HS-27A (cell line): ENCODE data around the gene ABCA2.
"Not testable (repeated sequence)": the region's sequence is repeated elsewhere in the genome, so short reads cannot be mapped to it uniquely, and the experiment has no call there.

ENCODE experiments used
- DNase-seq: peaks from one replicate; pipeline ENCODE4 v3.0.0-alpha.2; 2012; ENCODE audit warnings: low read depth, missing footprints

ABCA2 gene

DNA sequence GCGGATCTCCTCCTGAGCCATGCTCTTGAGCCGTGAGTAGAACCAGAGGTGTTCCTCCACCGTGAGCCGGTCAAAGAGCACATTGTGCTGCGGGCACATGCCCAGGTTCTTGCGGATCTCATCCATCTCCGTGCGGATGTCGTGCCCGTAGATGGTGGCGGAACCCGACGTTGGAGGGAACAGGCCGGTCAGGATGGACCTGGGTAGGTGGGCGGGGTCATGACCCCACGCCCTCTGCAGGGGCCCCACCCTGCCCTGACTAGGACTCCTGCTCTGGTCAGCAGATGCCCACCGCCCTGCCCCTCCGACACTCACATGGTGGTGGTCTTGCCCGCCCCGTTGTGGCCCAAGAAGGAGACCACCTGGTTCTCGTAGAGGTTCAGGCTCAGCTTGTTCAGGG, 12.1 kb downstream of the ABCA2 start:
- DNase-seq, result no peak

DNA sequence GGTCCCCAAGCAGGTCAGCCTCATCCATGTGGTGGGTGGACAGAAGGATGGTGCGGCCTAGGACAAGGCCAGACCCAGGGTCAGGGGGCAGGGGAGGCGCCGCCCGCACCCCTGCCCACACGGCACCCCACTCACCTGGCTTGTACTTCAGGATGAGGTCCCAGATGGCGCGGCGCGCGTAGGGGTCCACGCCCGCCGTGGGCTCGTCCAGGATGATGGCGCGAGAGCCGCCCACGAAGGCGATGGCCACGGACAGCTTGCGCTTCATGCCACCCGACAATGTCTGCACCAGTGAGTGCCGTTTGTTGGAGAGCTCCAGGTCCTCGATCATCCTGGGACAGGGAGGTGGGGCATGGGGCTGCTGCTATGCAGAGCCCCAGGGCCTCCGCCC, 12.5 kb downstream of the ABCA2 start:
- DNase-seq, result no peak

DNA sequence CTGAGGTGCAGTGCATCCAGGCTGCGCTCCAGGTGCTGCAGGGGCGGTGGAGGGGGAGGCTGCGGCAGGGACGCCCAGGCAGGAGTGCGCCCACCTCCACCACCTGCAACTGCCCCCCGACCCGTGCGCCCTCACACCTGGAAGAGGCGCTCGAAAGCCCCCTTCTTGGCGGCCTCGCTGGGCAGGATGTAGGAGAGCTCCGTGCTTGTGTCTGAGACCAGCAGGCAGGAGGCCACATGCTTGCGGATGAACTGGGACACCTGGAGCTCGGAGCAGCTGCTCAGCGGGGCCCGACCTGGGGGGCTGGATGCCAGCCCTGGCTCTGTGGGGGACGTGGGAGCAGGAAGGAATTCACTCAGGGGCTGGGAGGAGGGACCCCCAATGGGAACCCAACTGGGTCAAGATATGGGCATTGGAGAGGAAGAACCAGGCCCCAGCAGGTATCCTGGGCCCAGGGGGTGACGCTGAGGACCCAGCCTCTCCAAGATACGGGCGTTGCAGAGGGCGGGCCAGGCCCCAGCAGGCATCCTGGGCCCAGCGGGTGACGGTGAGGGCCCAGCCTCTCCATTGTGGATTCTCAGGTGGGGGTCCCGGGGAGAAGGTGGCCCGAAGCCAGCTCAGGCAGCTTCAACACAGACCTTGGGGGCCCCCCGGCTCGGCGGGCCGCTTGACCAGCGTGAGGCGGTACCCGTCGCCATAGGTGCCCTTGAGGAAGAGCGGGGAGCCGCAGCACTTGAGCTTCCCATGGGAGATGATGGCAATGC, 13.1 kb downstream of the ABCA2 start:
- DNase-seq, result no peak

DNA sequence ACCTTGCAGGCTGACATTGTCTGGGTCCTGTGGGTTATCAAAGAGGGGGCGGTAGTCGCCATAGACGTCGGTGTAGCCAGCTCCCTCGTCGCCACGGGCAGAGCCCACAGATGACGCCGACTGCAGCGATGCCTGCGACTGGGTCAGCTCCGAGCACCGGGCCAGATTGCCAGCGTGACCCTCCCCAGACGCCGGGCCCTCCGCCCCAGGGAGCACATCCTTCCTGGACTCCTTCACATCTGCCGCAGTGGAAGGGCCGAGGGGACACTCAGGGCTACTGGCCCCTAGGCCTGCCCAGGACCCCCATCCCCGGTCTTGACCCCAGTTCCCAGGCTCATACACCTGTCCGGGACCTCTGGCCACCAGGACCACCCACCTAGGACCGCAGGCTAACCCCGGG, 13.9 kb downstream of the ABCA2 start:
- no peak for DNase-seq

DNA sequence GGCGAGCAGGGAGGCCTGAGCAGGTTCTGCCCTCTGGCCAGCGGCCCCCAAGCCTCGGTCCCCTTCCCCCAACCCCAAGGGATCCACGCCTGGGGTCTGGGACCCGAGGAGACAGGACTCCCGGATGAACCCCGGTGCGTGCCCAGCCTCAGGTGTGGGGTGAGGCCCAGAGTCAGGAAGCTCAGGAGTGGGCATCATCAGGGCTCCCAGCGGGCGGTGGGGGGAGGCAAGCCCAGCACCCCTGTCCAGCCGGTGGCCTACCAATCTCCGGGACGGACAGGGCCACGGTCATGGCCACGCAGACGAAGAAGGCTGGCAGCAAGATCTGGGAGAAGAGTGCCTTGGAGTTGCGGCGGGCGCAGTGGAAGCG, 14.5 kb downstream of the ABCA2 start:
- DNase-seq, result no peak

DNA sequence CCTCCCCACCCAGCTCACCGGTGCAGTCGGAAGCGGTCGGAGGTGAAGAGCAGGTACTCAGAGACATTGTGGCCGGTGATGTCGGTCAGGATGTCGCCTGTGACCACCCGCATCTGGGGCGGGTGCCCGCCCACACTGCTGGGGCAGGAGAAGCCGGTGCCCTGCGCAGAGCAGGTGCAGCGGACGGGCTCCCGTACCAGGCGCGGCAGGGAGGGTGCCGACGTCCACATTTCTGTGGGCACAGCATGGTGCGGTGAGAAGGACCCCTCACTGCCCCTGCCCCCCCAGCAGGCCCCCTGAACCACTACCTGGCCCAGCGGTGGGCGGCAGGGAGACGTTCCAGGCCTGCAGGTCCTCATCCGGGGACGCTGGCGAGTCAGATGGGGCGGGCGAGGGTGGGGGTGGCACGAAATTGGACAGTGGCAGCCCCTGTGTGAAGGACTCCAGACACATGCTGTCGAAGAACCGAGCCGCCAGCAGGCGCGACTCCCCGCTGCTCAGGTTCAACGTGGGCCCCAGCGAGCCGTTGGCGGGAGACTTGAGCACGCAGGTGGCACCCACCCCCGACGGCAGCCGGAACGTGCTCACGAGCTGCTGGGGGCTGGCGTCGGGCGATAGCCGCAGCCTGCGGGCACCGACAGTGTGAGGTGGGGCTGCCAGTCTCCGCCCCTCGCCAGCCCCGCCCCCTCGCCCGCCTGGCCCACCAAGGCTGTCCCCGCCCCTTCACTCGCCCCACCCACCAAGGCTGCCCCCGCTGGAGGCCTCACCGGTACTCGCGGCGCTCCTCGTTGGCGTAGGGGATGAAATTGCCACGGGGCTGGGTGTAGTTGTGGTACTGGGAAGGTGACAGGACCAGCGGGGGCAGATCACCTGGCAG, 15.1 kb downstream of the ABCA2 start:
- DNase-seq, result no peak

DNA sequence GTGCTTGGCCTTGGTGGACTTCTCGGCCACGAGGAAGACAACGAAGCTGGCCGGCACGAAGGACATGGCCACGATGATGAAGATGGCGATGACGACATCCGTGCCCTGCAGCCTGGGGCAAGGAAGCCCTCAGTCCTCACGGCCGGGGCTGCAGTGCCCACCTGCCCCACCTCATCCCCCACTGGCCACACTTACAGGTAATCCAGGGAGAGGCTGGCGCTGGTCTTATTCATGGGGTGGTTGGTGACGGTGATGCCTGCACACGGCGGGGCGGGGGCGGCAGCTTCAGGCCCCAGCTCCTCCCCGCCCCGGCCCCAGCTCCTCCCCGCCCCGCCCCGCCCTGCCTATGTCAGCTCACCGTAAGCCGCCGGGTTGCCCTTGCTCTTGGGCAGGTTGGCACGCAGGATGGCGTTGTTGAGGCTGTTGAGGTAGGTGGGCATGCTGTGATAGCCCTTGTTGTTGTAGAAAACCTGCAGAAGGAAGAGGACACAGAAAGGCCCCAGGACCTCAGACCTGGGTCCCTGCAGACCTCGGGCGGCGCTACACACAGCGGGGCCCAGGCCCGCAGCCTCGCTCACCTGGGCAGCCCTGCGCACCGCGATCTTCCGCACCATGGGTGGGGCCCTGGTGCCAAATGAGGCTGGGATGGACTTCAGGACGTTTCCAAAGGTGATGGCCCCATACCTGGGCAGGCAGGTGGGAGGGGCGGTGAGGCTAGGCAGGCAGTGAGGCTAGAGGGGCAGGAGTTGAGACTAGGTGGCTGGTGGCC, 15.9 kb downstream of the ABCA2 start:
- no peak for DNase-seq

DNA sequence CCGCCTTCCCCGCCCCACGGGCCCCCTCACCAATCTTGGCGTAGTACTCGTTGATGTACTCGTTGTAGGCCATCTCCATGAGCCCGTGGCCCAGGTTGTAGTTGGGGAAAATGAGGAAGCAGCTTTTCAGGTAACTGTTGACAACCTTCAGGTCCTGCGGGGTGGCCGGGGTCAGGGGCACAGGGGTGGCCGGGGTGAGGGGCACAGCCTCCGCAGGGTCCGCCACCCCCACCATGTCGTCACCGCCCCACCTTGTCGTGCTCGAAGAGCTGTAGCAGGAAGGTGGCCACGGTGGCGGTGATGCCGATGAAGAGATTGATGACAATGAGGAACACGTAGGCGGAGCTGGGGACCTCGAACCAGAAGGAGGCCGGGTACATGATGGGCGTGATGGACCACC, 16.9 kb downstream of the ABCA2 start:
- no peak for DNase-seq

DNA sequence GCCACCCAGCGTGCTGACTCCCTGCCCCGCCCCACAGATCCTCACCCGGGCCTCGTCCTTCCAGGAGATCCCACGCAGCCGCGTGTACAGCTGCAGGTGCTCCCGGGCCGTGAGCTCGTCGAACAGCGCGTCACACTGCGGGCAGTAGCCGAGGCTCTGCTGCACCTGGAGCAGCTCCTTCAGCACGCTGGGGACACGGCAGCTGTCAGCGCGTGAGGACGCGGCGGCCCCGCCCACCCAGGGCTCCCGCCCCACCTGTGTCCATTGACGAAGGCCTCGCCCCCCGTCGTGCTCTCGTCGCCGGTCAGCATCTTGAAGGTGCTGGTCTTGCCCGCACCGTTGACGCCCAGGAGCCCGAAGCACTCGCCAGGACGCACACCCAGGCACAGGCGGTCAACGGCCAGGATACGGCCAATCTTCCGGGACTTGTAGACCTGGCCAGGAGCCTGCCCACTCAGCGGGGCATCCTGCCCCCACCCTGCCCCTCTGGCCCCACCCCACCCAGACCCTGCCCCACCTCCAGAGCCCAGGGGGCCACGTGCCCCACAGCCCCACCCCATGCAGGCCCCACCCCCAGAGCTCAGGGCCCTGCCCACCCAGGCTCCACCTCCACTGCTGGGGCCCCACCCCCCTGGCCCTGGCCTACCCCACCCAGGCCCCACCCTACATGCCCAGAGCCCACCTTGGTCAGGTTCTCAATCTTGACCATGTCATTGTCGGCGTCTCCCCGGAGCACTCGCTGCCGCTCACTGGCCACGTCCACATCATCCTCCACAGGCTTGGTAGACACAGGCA, 17.9 kb downstream of the ABCA2 start:
- no peak for DNase-seq

DNA sequence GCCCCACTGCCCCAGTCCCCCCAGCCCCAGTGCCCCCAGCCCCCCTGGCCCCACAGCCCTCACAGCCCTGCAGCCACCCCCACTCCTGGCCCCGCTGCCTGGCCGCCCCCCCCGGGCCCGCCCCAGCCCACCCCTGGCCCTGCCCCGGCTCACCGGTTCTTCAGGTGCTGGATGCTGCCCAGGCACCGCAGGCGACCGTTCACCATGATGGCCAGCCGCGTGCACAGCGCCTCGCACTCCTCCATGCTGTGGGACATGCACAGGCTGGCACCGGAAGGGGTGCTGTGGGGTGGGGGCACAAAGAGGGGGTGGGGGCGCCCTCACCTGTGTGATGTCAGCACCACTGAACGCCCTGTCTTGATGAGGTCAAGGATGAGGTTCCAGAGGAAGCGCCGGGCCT, 18.8 kb downstream of the ABCA2 start:
- no peak for DNase-seq

DNA sequence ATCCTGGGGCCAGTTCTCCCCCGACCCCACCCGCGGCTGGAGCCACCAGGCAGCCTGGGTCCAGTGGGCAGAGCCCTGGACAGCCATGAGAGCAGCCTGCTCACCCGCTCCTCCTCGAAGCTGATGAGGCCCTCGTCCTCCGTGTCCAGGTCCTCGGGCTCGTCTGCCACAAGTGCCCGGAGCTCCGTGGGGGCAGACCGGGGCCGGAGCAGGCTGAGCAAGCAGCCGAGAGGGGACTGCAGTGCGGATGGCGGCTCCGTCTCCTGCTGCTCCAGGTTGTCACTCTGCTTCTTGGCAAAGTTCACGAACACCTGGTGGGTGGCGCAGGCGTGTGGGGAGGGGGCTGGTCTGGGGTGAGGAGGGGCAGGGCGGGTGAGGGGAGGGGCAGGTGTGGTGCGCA, 19.7 kb downstream of the ABCA2 start:
- no peak for DNase-seq

DNA sequence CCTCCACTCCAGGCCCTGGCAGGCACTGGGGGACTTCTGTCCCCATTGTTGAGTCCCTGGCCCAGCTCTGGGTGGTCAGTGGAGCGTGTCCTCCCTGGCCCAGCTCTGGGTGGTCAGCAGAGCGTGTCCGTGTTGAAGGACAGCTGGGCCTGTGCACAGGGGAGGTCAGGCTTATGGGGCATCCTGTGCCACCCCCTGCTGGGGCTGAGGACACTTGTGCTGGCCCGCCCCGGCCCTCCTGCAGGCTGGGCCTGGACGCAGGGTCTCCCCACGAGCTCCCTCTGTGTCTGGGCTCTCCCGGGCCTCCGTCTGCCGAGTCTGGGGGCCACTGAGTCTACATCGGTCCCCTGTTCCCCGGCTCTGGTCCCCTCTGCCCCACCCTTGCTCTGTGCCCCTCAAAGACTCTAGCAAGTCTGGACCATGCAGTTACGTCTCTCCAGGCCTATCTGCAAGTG, 20.2 kb downstream of the ABCA2 start:
- no peak for DNase-seq

DNA sequence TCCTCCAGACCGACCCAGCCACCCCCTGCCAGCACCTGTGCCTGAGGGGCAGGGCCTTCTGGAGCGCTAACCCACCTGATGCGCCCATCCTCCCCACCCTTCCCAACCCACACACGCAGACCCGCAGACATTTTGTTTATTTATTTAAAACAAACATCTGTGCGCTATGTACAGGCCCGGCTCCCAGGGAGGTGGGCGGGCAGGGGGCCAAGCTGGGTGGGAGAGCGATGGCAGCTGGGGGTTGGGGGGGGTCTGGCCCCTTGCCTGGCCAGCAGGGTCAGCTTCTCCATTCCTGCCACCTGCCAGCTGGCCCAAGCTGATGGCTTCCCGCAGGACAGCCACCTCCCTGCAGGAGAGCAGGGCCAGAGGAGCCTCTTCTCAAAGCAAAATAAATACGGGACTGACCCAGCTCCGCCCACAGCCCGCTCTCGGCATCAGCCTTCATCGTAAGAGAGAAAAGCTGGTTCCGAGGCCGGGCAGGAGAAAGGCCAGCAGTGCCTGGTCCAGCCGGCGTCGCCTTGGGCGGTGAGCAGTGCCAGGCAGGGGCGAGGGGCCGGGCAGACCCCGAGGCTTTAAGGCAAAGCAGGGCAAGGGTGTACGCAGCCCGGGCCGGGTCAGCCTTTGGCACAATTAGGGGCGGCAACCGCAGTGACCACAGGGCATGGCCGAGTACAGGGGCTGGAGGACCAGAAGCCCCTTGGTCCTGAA, 20.8 kb downstream of the ABCA2 start:
- DNase-seq, result no peak

DNA sequence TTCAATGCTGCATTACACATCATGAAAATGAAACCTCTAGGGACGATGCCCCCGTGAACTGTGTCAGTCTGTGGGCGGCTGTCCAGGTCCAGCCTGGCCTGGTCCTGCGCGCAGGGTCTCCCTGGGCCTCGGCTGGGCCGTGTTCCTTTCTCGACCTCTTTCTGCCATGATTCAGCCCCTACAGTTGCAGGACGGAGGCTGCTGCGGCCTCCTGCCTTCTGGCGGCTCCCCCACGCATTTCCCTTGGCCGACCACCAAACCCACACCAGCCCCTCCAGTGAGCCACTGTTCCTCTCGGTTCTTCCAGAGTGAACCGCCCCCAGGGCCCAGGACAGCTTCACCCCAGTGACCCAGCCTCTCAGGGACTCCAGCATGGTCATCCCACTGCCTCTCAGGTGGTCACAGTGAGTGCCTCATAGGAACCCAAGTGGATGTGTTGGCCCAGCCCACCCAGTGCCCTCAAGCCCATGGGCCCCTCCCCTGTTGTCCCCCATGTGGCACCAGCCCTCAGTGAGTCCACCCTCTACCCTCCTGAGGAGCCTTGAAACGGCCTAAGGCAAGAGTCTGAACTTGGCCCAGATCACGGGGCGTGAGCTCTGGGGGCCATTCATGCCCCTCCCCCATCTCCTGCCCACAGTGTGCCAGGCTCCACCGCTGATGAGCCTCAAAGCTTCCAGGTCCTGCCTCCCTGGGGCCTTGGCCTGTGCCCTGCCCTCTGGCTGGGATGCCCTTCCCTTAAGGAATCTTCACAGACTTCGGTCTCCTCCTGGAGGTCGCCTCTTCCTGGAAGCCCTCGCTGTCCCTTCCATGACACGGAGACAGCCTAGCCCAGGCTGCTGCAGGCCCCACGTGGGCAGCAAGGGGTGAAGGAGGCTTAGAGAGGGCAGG, 21.7 kb downstream of the ABCA2 start:
- no peak for DNase-seq

DNA sequence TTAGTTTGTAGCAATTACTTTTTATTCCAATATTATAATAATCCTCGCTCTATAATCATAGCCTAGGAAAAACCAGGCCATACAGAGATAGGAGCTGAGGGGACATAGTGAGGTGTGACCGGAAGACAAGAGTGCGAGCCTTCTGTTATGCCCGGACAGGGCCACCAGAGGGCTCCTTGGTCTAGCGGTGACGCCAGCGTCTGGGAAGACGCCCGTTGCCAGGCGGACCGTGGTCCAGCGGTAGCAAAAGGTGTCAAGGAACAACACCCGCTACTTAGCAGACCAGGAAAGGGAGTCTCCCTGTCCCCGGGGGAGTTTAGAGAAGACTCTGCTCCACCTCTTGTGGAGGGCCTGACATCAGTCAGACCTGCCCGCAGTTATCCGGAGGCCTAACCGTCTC, 23.8 kb downstream of the ABCA2 start:
- not testable (repeated sequence) for DNase-seq

DNA sequence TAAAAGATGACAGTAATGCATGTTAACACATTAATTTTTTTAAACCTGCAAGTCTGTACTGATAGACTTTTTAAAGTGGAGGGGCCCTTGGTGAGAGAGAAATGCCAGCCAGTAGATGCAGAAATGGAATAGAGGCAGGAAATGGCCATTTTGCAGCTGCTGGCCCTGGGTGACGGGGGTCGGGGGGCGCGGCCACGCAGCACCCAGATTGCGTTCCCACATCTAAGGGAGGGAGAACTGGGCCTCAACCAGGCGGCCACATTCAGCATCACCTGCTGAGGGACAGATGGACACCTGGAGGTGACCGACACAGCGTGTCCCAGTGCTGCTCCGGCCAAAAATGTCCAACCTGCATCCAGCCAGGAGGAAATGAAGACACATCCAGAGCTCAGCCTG, 25.4 kb downstream of the ABCA2 start:
- no peak for DNase-seq

DNA sequence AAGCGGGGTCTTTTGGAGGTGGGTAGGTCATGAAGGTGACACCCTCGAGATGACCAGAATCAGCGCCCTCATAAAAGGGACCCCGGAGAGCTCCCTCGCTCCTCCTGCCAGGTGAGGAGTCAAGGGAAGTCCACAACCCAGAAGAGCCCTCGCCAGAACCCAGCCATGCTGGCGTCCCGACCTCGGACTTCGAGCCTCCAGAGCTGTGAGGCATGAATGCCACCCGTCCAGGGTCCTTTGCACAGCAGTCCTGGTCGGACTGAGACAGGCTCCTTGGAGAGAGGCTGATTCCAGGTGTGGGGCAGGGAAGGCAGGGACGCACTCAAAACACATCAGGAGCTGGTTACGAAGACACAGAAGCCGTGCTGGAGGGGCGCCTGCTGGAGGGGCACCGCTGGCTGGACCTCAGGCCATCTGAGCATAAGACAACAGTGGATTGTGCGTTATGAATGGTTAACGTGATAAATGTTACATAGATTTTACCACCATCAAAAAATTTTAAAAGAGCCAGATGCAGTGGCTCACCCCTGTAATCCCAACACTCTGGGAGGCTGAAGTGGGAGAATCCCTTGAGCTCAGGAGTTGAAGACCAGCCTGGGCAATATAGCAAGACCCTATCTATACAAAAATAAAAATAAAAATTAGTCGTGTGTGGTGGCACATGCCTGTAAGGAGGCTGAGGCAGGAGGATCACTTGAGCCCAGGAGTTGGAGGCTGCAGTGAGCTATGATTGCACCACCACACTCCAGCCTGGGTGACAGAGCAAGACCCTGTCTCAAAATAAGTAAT, 26.0 kb downstream of the ABCA2 start:
- DNase-seq, result no peak

DNA sequence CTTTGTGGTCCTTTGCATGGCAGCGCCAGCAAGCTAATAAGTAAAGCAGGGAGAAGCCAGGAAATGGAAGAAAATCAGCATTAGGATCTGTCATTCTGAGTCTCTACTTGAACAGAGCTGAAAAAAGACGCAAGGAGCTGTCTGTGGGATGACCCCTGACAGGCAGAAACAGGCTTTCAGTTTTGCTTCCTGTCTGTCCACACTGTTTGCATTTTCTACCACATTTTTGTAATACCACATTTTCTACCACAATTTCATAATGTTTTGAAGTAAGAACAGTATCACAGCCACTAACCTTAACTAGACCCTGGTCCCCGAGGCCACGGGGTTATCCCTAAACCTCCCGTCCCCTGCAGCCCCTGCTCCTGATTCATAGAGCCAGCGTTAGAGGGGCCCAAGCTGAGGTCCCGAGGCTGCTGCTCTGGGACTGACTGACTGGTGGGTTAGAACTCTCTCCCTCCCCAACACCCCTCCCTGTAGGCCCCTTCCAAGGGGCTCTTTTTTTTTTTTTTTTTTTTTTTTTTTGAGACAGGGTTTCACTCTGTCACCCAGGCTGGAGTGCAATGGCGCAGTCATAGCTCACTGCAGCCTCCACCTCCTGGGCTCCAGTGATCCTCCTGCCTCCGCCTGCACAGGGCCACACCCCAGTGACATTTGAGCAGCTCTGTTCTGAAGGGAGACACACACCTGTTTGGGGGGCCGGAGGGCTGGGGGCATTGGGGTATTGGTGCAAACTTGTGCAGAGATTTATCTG, 27.7 kb downstream of the ABCA2 start:
- DNase-seq, result no peak

DNA sequence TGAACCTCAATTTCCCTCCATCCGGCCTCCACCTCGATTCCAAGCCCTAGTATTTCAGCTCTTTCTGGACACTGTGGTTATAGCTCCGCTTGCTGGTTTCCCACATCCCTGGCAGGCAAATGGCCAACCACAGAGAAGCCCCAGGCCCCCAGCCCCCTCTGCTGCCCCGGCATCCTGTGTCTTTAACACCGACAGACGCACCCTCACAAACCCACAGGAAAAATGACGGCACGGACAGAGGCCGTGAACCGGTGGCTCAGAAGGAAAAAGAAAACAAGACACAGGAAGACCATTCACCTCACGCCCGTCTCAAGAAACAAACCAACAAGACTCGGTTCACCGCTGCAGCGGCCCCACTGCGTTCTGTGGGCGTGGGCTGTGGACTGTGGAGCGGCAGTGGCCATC, 30.2 kb downstream of the ABCA2 start:
- DNase-seq, result no peak
